SK-N-MC (cell line): ENCODE measurements around the gene LIMK2.

ENCODE experiments used
- EZH2 ChIP-seq: fragments of 200-600 bp; sonication (generic); IDR thresholded peaks from one replicate; pipeline ENCODE4 v1.6.1; 2017; ENCODE audit warnings: antibody characterized with exemption
- FOXP2 ChIP-seq: optimal IDR thresholded peaks from 2 replicates; pipeline ENCODE3; 2011; ENCODE audit warnings: mild to moderate bottlenecking, moderate library complexity; ENCODE audit not compliant: insufficient read depth; ENCODE audit errors: extremely low read length, control extremely low read depth
- POLR2AphosphoS5 ChIP-seq: IDR thresholded peaks from 2 replicates; pipeline ENCODE4 v1.6.1; 2012; ENCODE audit warnings: mild to moderate bottlenecking, low read depth, low read length, borderline replicate concordance

DNA sequence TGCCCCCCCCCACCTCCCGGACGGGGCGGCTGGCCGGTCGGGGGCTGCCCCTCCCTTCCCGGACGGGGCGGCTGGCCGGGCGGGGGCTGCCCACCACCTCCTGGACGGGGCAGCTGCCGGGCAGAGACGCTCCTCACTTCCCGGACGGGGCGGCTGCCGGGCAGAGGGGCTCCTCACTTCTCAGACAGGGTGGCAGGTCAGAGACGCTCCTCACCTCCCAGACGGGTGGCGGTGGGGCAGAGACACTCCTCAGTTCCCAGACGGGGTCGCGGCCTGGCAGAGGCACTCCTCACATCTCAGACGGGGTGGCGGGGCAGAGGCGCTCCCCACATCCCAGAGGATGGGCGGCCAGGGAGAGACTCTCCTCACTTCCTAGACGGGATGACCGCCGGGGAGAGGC, 28.1 kb upstream of the LIMK2 start:
- TF ChIP-seq POLR2AphosphoS5: no peak
- no peak for TF ChIP-seq EZH2
- no peak for TF ChIP-seq FOXP2
